ENCODE results near the gene FCN1. TPM values are rescaled to one million over a fixed set of nuclear protein-coding genes. Genes with fewer than 3 reads are reported as not detected.

Gene FCN1
- total RNA-seq, 1 experiment from 2014 or later = not detected

DNA sequence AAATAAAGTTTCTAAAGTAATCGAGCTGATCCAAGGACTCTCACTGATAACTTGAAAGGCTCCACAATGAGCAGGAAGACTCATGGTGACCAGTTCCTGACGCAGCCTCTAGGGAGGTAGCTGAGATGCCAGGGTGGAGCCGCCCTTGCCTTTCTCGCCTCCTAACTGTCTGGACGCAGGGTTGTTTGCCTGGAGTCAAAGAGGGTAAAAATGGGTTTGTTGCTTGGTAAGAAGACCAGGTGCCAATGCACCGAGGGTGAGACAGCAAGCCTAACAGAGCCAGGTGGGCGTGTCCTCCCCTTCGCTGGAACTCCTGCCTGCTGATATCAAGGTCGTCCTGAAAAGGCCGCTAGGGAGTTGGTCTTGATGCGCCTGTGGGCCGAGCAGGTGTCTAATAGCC is 48.6 kb upstream of the FCN1 start:
- no peaks in the 10 kb centered on the region for H3K9me3 ChIP-seq (ENCODE audit: low read length)
- H3K4me1 ChIP-seq (ENCODE audit: insufficient read depth, low read length) = no peaks in the 10 kb centered on the region
- H3K27me3 ChIP-seq (ENCODE audit: low read length) = 0 out of 2 replicates have a peak, but pooled peaks cover 3% of the 10 kb centered on the region
- H2AFZ ChIP-seq (ENCODE audit: low read length) = no peak overlapping the region
- no peaks in the 10 kb centered on the region for H3K9me2 ChIP-seq (replicated peaks; ENCODE audit: low read length)
- H3K27ac ChIP-seq (ENCODE audit: low read length) = no peak overlapping the region
- H3K4me2 ChIP-seq (ENCODE audit: low read length) = no peak overlapping the region
- no peaks in the 10 kb centered on the region for H3F3A ChIP-seq (ENCODE audit: low read length, unreplicated experiment)
- ATAC-seq (no peak), DNase-seq (no peak)
- H3K4me3 ChIP-seq (ENCODE audit: low read length) = no peak overlapping the region
- intact Hi-C loops (cut with micrococcal nuclease) = no loop called here
- ChIA-PET POLR2A (ENCODE audit: unreplicated experiment) (no interaction called here), CTCF (no interaction called here)
- H4K20me1 ChIP-seq (ENCODE audit: low read length) = no peaks in the 10 kb centered on the region
- H3K79me2 ChIP-seq (ENCODE audit: low read length) = no peaks in the 10 kb centered on the region
- no TSS peak for BruUV-seq (replicated peaks)
- H3K36me3 ChIP-seq (ENCODE audit: low read depth, low read length) = no peaks in the 10 kb centered on the region
- no peak overlapping the region for H3K9ac ChIP-seq (ENCODE audit: low read length)
- TF ChIP-seq CTCF (conservative IDR thresholded peaks at IDR 0.05; ENCODE audit: low read depth, low read length) = no peak
- TF ChIP-seq EZH2phosphoT487 (IDR thresholded peaks at IDR 0.05; ENCODE audit: borderline replicate concordance, low read length) = no peak
- no peak for TF ChIP-seq EZH2 (IDR thresholded peaks at IDR 0.05; ENCODE audit: low read length, unreplicated experiment)

- Histone ChIP-seq H3K27ac (ENCODE audit: low read length) (no peak overlapping the region), H3K4me2 (ENCODE audit: low read length) (no peak overlapping the region), H3K9me3 (ENCODE audit: low read length) (no peaks in the 10 kb centered on the region), H3K4me3 (ENCODE audit: low read length) (no peak overlapping the region), H3K9ac (ENCODE audit: low read length) (no peak overlapping the region), H3F3A (ENCODE audit: low read length, unreplicated experiment) (no peaks in the 10 kb centered on the region), H3K79me2 (ENCODE audit: low read length) (no peaks in the 10 kb centered on the region), H3K4me1 (ENCODE audit: insufficient read depth, low read length) (no peaks in the 10 kb centered on the region), H4K20me1 (ENCODE audit: low read length) (no peaks in the 10 kb centered on the region), H3K27me3 (ENCODE audit: low read length) (0 out of 2 replicates have a peak, but pooled peaks cover 3% of the 10 kb centered on the region), H3K36me3 (ENCODE audit: low read depth, low read length) (no peaks in the 10 kb centered on the region), H3K9me2 (replicated peaks; ENCODE audit: low read length) (no peaks in the 10 kb centered on the region), H2AFZ (ENCODE audit: low read length) (no peak overlapping the region)
- ChIA-PET CTCF (no interaction called here), POLR2A (ENCODE audit: unreplicated experiment) (no interaction called here)
- DNase-seq (no peak), ATAC-seq (no peak)
- intact Hi-C loops (cut with micrococcal nuclease) = no loop called here
- TF ChIP-seq EZH2 (IDR thresholded peaks at IDR 0.05; ENCODE audit: low read length, unreplicated experiment) (no peak), CTCF (conservative IDR thresholded peaks at IDR 0.05; ENCODE audit: low read depth, low read length) (no peak), EZH2phosphoT487 (IDR thresholded peaks at IDR 0.05; ENCODE audit: borderline replicate concordance, low read length) (no peak)
- no TSS peak for BruUV-seq (replicated peaks)
Observed at GRCh38 chr9:134965851-134966250, 48.1 kb upstream of the FCN1 start.

DNA sequence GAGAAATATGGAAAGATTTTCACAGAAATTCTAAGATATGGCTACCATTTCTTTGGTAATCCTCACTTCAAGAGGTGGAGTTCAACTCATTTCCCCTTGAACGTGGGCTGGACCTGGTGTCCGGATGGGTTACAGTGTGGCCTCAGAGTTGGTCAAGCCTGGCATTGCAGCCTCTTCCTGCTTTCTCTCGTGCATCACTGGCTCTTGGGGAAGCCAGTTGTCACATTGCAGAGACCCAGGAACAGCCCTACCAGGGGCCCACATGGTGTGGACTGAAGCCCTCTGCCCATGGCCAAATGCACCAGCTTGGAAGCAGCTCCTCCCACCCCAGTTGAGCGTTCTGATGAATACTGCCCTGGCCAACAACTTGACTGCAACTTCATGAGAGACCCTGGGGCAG is 47.7 kb upstream of the FCN1 start:
- no peaks in the 10 kb centered on the region for H3K9me3 ChIP-seq (ENCODE audit: low read length)
- intact Hi-C loops (cut with micrococcal nuclease) = no loop called here
- ATAC-seq = no peak
- no peaks in the 10 kb centered on the region for H3K79me2 ChIP-seq (ENCODE audit: low read length)
- H3K9me2 ChIP-seq (replicated peaks; ENCODE audit: low read length) = no peaks in the 10 kb centered on the region
- DNase-seq = no peak
- no peak overlapping the region for H3K9ac ChIP-seq (ENCODE audit: low read length)
- H3K36me3 ChIP-seq (ENCODE audit: low read depth, low read length) = no peaks in the 10 kb centered on the region
- no peak overlapping the region for H3K4me2 ChIP-seq (ENCODE audit: low read length)
- ChIA-PET POLR2A (ENCODE audit: unreplicated experiment) (no interaction called here), CTCF (no interaction called here)
- no peak overlapping the region for H3K27ac ChIP-seq (ENCODE audit: low read length)
- no peak for TF ChIP-seq EZH2phosphoT487 (IDR thresholded peaks at IDR 0.05; ENCODE audit: borderline replicate concordance, low read length)
- TF ChIP-seq EZH2 (IDR thresholded peaks at IDR 0.05; ENCODE audit: low read length, unreplicated experiment) = no peak
- no peak for TF ChIP-seq CTCF (conservative IDR thresholded peaks at IDR 0.05; ENCODE audit: low read depth, low read length)
- H3K27me3 ChIP-seq (ENCODE audit: low read length) = 0 out of 2 replicates have a peak, but pooled peaks cover 3% of the 10 kb centered on the region
- no peaks in the 10 kb centered on the region for H3F3A ChIP-seq (ENCODE audit: low read length, unreplicated experiment)
- H4K20me1 ChIP-seq (ENCODE audit: low read length) = no peaks in the 10 kb centered on the region
- BruUV-seq (replicated peaks) = no TSS peak
- no peak overlapping the region for H2AFZ ChIP-seq (ENCODE audit: low read length)
- H3K4me3 ChIP-seq (ENCODE audit: low read length) = no peak overlapping the region
- no peaks in the 10 kb centered on the region for H3K4me1 ChIP-seq (ENCODE audit: insufficient read depth, low read length)
